ENCODE data around the gene GPR141. TPM values are rescaled to one million over a fixed set of nuclear protein-coding genes. Genes with fewer than 3 reads are reported as not detected.

The GPR141 gene
- total and polyA plus RNA-seq, 2 donors from 2014 or later = 3.3 TPM; not detected in 1

- DNase-seq = no peak
- Histone ChIP-seq H3K27ac (ENCODE audit: low read depth in 2 of 2, low read length in 2 of 2) (no peak overlapping the region), H3K9ac (ENCODE audit: low read length in 3 of 3) (no peak overlapping the region), H3K4me3 (ENCODE audit: low read length in 3 of 3) (no peak overlapping the region), H3K4me1 (ENCODE audit: control insufficient read depth in 2 of 3, insufficient read depth in 2 of 3, low read depth in 1 of 3, low read length in 3 of 3) (no peaks in the 10 kb centered on the region), H3K9me3 (ENCODE audit: control insufficient read depth in 2 of 3, insufficient read depth in 1 of 3, low read length in 3 of 3) (no peaks in the 10 kb centered on the region), H3K36me3 (ENCODE audit: control insufficient read depth in 2 of 3, insufficient read depth in 3 of 3, low read length in 3 of 3) (no peaks in the 10 kb centered on the region), H3K27me3 (ENCODE audit: control insufficient read depth, insufficient read depth, low read length) (no peaks in the 10 kb centered on the region)
- no peak for FAIRE-seq
- no peak for TF ChIP-seq CTCF (IDR thresholded peaks at IDR 0.05; ENCODE audit: borderline replicate concordance, extremely low read depth, insufficient read depth)
- intact Hi-C loops (cut with DNase I) = no loop called here
Measured at GRCh38 chr7:37756797-37757551, 73.4 kb downstream of the GPR141 start.

GRCh38 chr7:37757563-37757962 is 74.0 kb downstream of the GPR141 start:
- TF ChIP-seq CTCF (IDR thresholded peaks at IDR 0.05; ENCODE audit: borderline replicate concordance, extremely low read depth, insufficient read depth) = no peak
- Histone ChIP-seq H3K9me3 (ENCODE audit: control insufficient read depth in 2 of 3, insufficient read depth in 1 of 3, low read length in 3 of 3) (no peaks in the 10 kb centered on the region), H3K27me3 (ENCODE audit: control insufficient read depth, insufficient read depth, low read length) (no peaks in the 10 kb centered on the region), H3K4me3 (ENCODE audit: low read length in 3 of 3) (no peak overlapping the region), H3K27ac (ENCODE audit: low read depth in 2 of 2, low read length in 2 of 2) (no peak overlapping the region), H3K4me1 (ENCODE audit: control insufficient read depth in 2 of 3, insufficient read depth in 2 of 3, low read depth in 1 of 3, low read length in 3 of 3) (no peaks in the 10 kb centered on the region), H3K9ac (ENCODE audit: low read length in 3 of 3) (no peak overlapping the region), H3K36me3 (ENCODE audit: control insufficient read depth in 2 of 3, insufficient read depth in 3 of 3, low read length in 3 of 3) (no peaks in the 10 kb centered on the region)
- FAIRE-seq (no peak), DNase-seq (no peak)
- intact Hi-C loops (cut with DNase I) = no loop called here

GRCh38 chr7:37758501-37759045 is 75.0 kb downstream of the GPR141 start:
- Histone ChIP-seq H3K4me3 (ENCODE audit: low read length in 3 of 3) (no peak overlapping the region), H3K9me3 (ENCODE audit: control insufficient read depth in 2 of 3, insufficient read depth in 1 of 3, low read length in 3 of 3) (no peaks in the 10 kb centered on the region), H3K4me1 (ENCODE audit: control insufficient read depth in 2 of 3, insufficient read depth in 2 of 3, low read depth in 1 of 3, low read length in 3 of 3) (no peaks in the 10 kb centered on the region), H3K36me3 (ENCODE audit: control insufficient read depth in 2 of 3, insufficient read depth in 3 of 3, low read length in 3 of 3) (no peaks in the 10 kb centered on the region), H3K9ac (ENCODE audit: low read length in 3 of 3) (no peak overlapping the region), H3K27ac (ENCODE audit: low read depth in 2 of 2, low read length in 2 of 2) (no peak overlapping the region), H3K27me3 (ENCODE audit: control insufficient read depth, insufficient read depth, low read length) (no peaks in the 10 kb centered on the region)
- TF ChIP-seq CTCF (IDR thresholded peaks at IDR 0.05; ENCODE audit: borderline replicate concordance, extremely low read depth, insufficient read depth) = no peak
- no peak for DNase-seq
- intact Hi-C loops (cut with DNase I) = no loop called here
- no peak for FAIRE-seq
